Neural cell (in vitro differentiated cells): ENCODE data around the gene PTTG1.

ENCODE experiments used
- CTCF ChIP-seq: fragments of 450-650 bp; IDR thresholded peaks from 2 replicates; pipeline ENCODE4 v1.5.1; 2014; ENCODE audit warnings: antibody characterized with exemption, mild to moderate bottlenecking, moderate library complexity; ENCODE audit not compliant: poor library complexity, severe bottlenecking
- EP300 ChIP-seq: fragments of 450-650 bp; conservative IDR thresholded peaks from 2 replicates; pipeline ENCODE4 v1.6.1; 2014; ENCODE audit warnings: antibody characterized with exemption, mild to moderate bottlenecking, moderate library complexity; ENCODE audit not compliant: poor library complexity, severe bottlenecking
- EZH2 ChIP-seq: fragments of 200-600, 300-800 bp; shearing (Covaris generic), sonication (generic); IDR thresholded peaks from 2 replicates; pipeline ENCODE4 v1.6.1; 2014; ENCODE audit warnings: antibody characterized with exemption, low read length, borderline replicate concordance, mild to moderate bottlenecking; ENCODE audit not compliant: insufficient read depth, poor library complexity, severe bottlenecking
- MXI1 ChIP-seq: fragments of 450-650 bp; conservative IDR thresholded peaks from 2 replicates; pipeline ENCODE4 v1.6.1; 2014; ENCODE audit warnings: antibody characterized with exemption, mild to moderate bottlenecking; ENCODE audit not compliant: poor library complexity, severe bottlenecking
- POLR2AphosphoS5 ChIP-seq: IDR thresholded peaks from 2 replicates; pipeline ENCODE4 v1.6.1; 2012
- TAF1 ChIP-seq: IDR thresholded peaks from 2 replicates; pipeline ENCODE4 v1.6.1; 2012; ENCODE audit warnings: low read depth

GRCh38 chr5:160436017-160436416 lies 14.4 kb downstream of the PTTG1 start:
- TF ChIP-seq CTCF (no peak), EZH2 (no peak), EP300 (no peak), MXI1 (no peak), POLR2AphosphoS5 (no peak), TAF1 (no peak)
